NCI-H82 (cell line): ENCODE results near the gene STMND1.

Experiments
- DNase-seq: peaks from one replicate; lab custom pipeline; 2025; lab: John Stamatoyannopoulos, UW

STMND1 gene

GRCh38 chr6:17098538-17098937 is 3.3 kb upstream of the STMND1 start:
- DNase-seq = peak; percentile 29

- no peak for DNase-seq
These were observed 2.3 kb upstream of the STMND1 start for GRCh38 chr6:17099401-17100059.

- DNase-seq = no peak
These were observed 1.0 kb upstream of the STMND1 start for GRCh38 chr6:17100806-17101205.

- no peak for DNase-seq
These were observed 514 bp downstream of the STMND1 start for GRCh38 chr6:17102258-17102870.

- peak; percentile 23 for DNase-seq
These were observed 1.9 kb downstream of the STMND1 start for GRCh38 chr6:17103715-17104114.

- DNase-seq = no peak
These were observed 6.0 kb downstream of the STMND1 start for GRCh38 chr6:17107863-17108262.

- DNase-seq = no peak
These were observed 13.6 kb downstream of the STMND1 start for GRCh38 chr6:17115251-17116116.

- DNase-seq = no peak
These were observed 14.2 kb downstream of the STMND1 start for GRCh38 chr6:17116117-17116440.

GRCh38 chr6:17120019-17120418 is 18.2 kb downstream of the STMND1 start:
- DNase-seq = no peak

- DNase-seq = no peak
These were observed 23.6 kb downstream of the STMND1 start for GRCh38 chr6:17125407-17125806.

GRCh38 chr6:17130786-17131185 is 28.9 kb downstream of the STMND1 start:
- no peak for DNase-seq

- no peak for DNase-seq
These were observed 31.1 kb downstream of the STMND1 start for GRCh38 chr6:17132967-17133366.

GRCh38 chr6:17138033-17138432 is 36.2 kb downstream of the STMND1 start:
- DNase-seq = no peak

GRCh38 chr6:17144016-17144415 is 42.2 kb downstream of the STMND1 start:
- no peak for DNase-seq

- peak; percentile 91 for DNase-seq
These were observed 47.7 kb downstream of the STMND1 start for GRCh38 chr6:17149571-17149970.

GRCh38 chr6:17150096-17150495 is 48.2 kb downstream of the STMND1 start:
- no peak for DNase-seq

GRCh38 chr6:17151888-17152287 is 50.0 kb downstream of the STMND1 start:
- DNase-seq = no peak

GRCh38 chr6:17152703-17153102 is 50.9 kb downstream of the STMND1 start:
- DNase-seq = no peak

- DNase-seq = peak; percentile 81
These were observed 54.5 kb downstream of the STMND1 start for GRCh38 chr6:17156112-17156921.

- DNase-seq = no peak
These were observed 55.1 kb downstream of the STMND1 start for GRCh38 chr6:17156966-17157365.

GRCh38 chr6:17157617-17158016 is 55.8 kb downstream of the STMND1 start:
- no peak for DNase-seq

- no peak for DNase-seq
These were observed 57.4 kb downstream of the STMND1 start for GRCh38 chr6:17159240-17159639.
